Smooth muscle cell (in vitro differentiated cells): ENCODE results near the gene CD207. TPM values are rescaled to one million over a fixed set of nuclear protein-coding genes. Genes with fewer than 3 reads are reported as not detected.

ENCODE experiments used
- DNase-seq: peaks from one replicate; lab custom pipeline; 2025; ENCODE audit not compliant: unreplicated experiment; lab: John Stamatoyannopoulos, UW
- H2AFZ ChIP-seq: fragments of 200-600 bp; sonication (generic); 2 replicates; pipeline ENCODE4 v1.6.0; 2016; ENCODE audit warnings: antibody characterized with exemption, low read depth, mild to moderate bottlenecking
- H3F3A ChIP-seq: fragments of 200-600 bp; sonication (generic); 2 replicates; pipeline ENCODE4 v1.6.0; 2017; ENCODE audit warnings: antibody characterized with exemption, low read depth
- H3K27ac ChIP-seq: fragments of 200-600 bp; sonication (generic); 2 replicates; pipeline ENCODE4 v1.5.1; 2016; ENCODE audit warnings: low read depth, mild to moderate bottlenecking
- H3K27me3 ChIP-seq: fragments of 200-600 bp; sonication (generic); 2 replicates; pipeline ENCODE4 v1.6.1; 2016; ENCODE audit warnings: low read depth, mild to moderate bottlenecking
- H3K36me3 ChIP-seq: fragments of 200-600 bp; sonication (generic); 2 replicates; pipeline ENCODE4 v1.5.1; 2016; ENCODE audit warnings: low read depth
- H3K4me1 ChIP-seq: fragments of 200-600 bp; sonication (generic); 2 replicates; pipeline ENCODE4 v1.5.1; 2016; ENCODE audit warnings: low read depth
- H3K4me2 ChIP-seq: fragments of 200-600 bp; sonication (generic); 2 replicates; pipeline ENCODE4 v1.6.0; 2016; ENCODE audit warnings: mild to moderate bottlenecking
- H3K4me3 ChIP-seq: fragments of 200-600 bp; sonication (generic); 2 replicates; pipeline ENCODE4 v1.5.1; 2016; ENCODE audit warnings: mild to moderate bottlenecking
- H3K79me2 ChIP-seq: fragments of 200-600 bp; sonication (generic); 2 replicates; pipeline ENCODE4 v1.6.0; 2016; ENCODE audit warnings: low read depth, mild to moderate bottlenecking
- H3K9ac ChIP-seq: fragments of 200-600 bp; sonication (generic); 2 replicates; pipeline ENCODE4 v1.6.0; 2016; ENCODE audit warnings: low read depth
- H3K9me3 ChIP-seq: fragments of 200-600 bp; sonication (generic); replicated peaks from 2 replicates; pipeline ENCODE4 v1.5.1; 2016; ENCODE audit warnings: low read depth
- H4K20me1 ChIP-seq: fragments of 200-600 bp; sonication (generic); 2 replicates; pipeline ENCODE4 v1.6.0; 2016; ENCODE audit warnings: low read depth
- WGBS: methylation state at CpG from one replicate; pipeline ENCODE4 v1.1.7; 2016; ENCODE audit warnings: low lambda C conversion rate; 5-methylcytosine and 5-hydroxymethylcytosine counted together
- polyA plus RNA-seq: library from polyadenylated mRNA; unstranded; fragments of >200 nt; fragmentation: Nextera tagmentation; extraction: Ambion mirVana; gene quantifications from 2 replicates; pipeline ENCODE4 v1.2.1, GENCODE V29; 2016
- total RNA-seq: library from RNA; depleted of rRNA; stranded (reverse); fragments of >200 nt; gene quantifications from 2 replicates; pipeline ENCODE4 v1.2.3, GENCODE V29; 2014
- TF ChIP-seq, protein P1 (sequence below): fragments of 200-600 bp; sonication (generic); IDR thresholded peaks from 2 replicates; pipeline ENCODE4 v1.5.1; 2017; ENCODE audit warnings: borderline replicate concordance, mild to moderate bottlenecking, antibody characterized with exemption; ENCODE audit not compliant: insufficient read depth, poor library complexity, severe bottlenecking

The CD207 gene
- total and polyA plus RNA-seq, 2 experiments from 2014 or later: not detected

DNA sequence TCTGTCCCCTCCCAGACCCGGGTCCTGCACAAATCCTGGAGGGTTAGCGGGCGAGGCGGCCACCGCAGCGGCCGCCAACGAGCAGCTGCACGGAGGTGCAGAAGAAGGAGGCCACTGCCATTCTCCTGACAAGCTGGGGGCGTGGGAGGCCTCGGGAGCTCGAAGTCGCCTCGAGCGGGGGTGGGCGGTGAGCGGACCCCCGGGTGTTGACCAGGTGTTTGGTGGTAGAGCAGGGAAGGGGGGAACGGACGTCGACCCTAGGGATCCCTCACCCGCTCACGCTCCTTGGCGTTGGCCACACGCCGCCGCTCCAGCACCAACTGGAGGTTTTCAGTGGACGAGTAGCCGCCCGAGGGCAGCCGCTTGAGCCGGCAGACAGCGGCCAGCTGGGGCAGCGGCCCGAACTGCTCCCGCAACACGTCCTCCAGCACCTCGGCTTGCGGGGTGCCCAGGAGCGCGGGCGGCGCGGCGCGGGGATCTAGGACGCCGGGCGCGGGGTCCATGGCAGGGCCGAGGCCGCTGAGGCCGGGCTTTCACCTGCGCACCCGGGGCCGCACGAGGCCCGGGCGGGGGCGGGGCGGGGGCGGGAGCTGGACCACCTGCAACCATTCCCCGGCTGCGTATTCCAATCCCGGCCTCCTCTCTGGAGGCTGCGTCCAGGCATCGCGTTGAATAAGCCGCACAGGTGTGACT, 45.3 kb downstream of the CD207 start, which contains the start of gene FIGLA:
Gene FIGLA (minus strand): TSS at position 508 of the 693 bp plus-strand sequence. CDS start 5 bp downstream, at position 503.
- no peak for DNase-seq
- peak within 1 kb of the TSS; percentile 35 for H3K4me3 ChIP-seq
- no peaks in the 10 kb centered on the region for H3K9me3 ChIP-seq
- peak within 1 kb of the TSS; percentile 85 for H3K4me2 ChIP-seq
- no peaks in the 10 kb centered on the region for H3K79me2 ChIP-seq
- TF ChIP-seq, protein P1, sequence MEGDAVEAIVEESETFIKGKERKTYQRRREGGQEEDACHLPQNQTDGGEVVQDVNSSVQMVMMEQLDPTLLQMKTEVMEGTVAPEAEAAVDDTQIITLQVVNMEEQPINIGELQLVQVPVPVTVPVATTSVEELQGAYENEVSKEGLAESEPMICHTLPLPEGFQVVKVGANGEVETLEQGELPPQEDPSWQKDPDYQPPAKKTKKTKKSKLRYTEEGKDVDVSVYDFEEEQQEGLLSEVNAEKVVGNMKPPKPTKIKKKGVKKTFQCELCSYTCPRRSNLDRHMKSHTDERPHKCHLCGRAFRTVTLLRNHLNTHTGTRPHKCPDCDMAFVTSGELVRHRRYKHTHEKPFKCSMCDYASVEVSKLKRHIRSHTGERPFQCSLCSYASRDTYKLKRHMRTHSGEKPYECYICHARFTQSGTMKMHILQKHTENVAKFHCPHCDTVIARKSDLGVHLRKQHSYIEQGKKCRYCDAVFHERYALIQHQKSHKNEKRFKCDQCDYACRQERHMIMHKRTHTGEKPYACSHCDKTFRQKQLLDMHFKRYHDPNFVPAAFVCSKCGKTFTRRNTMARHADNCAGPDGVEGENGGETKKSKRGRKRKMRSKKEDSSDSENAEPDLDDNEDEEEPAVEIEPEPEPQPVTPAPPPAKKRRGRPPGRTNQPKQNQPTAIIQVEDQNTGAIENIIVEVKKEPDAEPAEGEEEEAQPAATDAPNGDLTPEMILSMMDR: no peak
- H2AFZ ChIP-seq: peak within 1 kb of the TSS; percentile 60
- no peaks in the 10 kb centered on the region for H3K36me3 ChIP-seq
- H3K9ac ChIP-seq: no peak within 1 kb of the TSS
- WGBS: 5% methylated on average over 54 of the region's 69 CpGs
- peaks cover 84% of the 10 kb centered on the region for H3K27me3 ChIP-seq
- peaks cover 8% of the 10 kb centered on the region for H3K4me1 ChIP-seq
- no peak within 1 kb of the TSS for H3K27ac ChIP-seq
- no peaks in the 10 kb centered on the region for H4K20me1 ChIP-seq
- H3F3A ChIP-seq: no peaks in the 10 kb centered on the region

- H4K20me1 ChIP-seq: no peaks in the 10 kb centered on the region
- H3K9me3 ChIP-seq: no peaks in the 10 kb centered on the region
- no peak overlapping the region for H3K9ac ChIP-seq
- H3K27me3 ChIP-seq: peaks cover 76% of the 10 kb centered on the region
- no peaks in the 10 kb centered on the region for H3K36me3 ChIP-seq
- DNase-seq: no peak
- no peaks in the 10 kb centered on the region for H3F3A ChIP-seq
- H3K4me3 ChIP-seq: peak overlapping the region; percentile 35
- peak overlapping the region; percentile 60 for H2AFZ ChIP-seq
- WGBS: 10% methylated on average over 33 of the region's 33 CpGs
- H3K27ac ChIP-seq: no peak overlapping the region
- peaks cover 8% of the 10 kb centered on the region for H3K4me1 ChIP-seq
- no peaks in the 10 kb centered on the region for H3K79me2 ChIP-seq
- H3K4me2 ChIP-seq: peak overlapping the region; percentile 85
- TF ChIP-seq, protein P1: peak; percentile 46
Observed at GRCh38 chr2:70789304-70790135, 46.1 kb downstream of the CD207 start.

- H3K4me2 ChIP-seq: no peak overlapping the region
- no peaks in the 10 kb centered on the region for H4K20me1 ChIP-seq
- peaks cover 6% of the 10 kb centered on the region for H3K4me1 ChIP-seq
- no peaks in the 10 kb centered on the region for H3K79me2 ChIP-seq
- H3K27ac ChIP-seq: no peak overlapping the region
- peaks cover 8% of the 10 kb centered on the region for H3F3A ChIP-seq
- DNase-seq: no peak
- H2AFZ ChIP-seq: no peak overlapping the region
- no peaks in the 10 kb centered on the region for H3K36me3 ChIP-seq
- TF ChIP-seq, protein P1: peak; percentile 46
- H3K9me3 ChIP-seq: no peaks in the 10 kb centered on the region
- no peak overlapping the region for H3K4me3 ChIP-seq
- WGBS: 18% methylated on average over 7 of the region's 7 CpGs
- H3K9ac ChIP-seq: no peak overlapping the region
- peaks cover 37% of the 10 kb centered on the region for H3K27me3 ChIP-seq
Observed at GRCh38 chr2:70785137-70785911, 50.3 kb downstream of the CD207 start.
